GM18520 (cell line): Measurements from ENCODE around the gene CNOT1.
"Not testable (repeated sequence)": the region's sequence is repeated elsewhere in the genome, so short reads cannot be mapped to it uniquely, and the experiment has no call there.

ENCODE experiments used
- ATAC-seq: cut with Tn5 transposase; IDR thresholded peaks from one replicate; pipeline ENCODE4 v1.9.1; 2021; ENCODE audit not compliant: unreplicated experiment

CNOT1 gene

DNA sequence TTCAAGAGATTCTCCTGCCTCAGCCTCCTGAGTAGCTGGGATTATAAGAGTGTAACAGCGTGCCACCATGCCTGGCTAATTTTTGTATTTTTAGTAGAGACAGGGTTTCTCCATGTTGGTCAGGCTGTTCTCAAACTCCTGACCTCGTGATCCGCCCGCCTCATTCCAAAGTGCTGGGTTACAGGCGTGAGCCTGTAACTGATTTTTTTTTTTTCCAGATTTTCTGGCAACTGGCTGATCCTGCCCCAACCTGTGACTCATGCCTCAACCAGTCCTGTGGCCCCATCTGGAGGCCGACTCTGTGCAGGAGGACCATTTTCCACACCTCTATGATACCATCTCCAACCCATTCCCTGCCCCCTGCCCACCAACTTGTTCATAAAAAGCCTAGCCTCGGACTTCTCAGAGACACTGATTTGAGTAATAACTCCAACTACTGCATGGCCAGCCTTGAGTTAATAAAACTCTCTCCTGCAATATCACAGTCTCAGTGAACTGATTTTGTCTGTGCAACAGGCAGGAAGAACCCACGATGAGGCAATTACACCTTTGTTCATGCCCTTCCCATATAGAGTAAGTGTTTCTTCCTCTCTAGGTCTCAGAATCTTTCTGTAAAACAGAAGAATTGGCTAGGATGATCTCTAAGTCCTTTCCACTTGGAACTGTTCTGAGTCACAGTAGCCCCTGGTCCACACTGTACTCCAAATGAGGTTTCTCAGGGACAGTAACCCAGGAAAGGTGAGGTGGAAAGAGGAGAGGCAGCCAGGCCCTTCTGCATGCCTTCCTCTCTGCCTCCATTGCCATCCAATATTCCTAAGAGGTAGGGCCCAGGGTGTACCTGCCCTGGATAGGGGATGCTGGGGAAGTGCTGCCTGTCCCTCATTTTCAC lies 8.8 kb upstream of the CNOT1 start:
- ATAC-seq = no peak

- not testable (repeated sequence) for ATAC-seq
Observed at GRCh38 chr16:58637021-58637420, 7.4 kb upstream of the CNOT1 start.

GRCh38 chr16:58636466-58636865 lies 6.8 kb upstream of the CNOT1 start:
- ATAC-seq = no peak

DNA sequence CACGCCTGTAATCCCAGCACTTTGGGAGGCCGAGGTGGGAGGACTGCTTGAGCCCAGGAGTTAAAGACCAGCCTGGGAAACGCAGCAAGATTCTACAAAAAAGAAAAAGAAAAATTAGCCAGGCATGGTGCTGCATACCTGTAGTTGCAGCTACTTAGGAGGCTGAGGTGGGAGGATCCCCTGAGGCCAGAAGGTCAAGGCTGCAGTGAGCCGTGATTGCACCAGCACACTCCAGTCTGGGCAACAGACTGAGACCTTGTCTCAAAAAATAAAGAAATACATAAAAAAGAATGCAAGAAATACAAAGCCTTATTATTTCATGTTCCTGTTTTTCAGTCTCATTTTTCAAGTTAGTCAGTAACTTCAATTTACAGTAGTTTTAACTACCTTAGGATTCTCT lies 5.9 kb upstream of the CNOT1 start:
- ATAC-seq = no peak

GRCh38 chr16:58634265-58634802 lies 4.7 kb upstream of the CNOT1 start:
- ATAC-seq = no peak

DNA sequence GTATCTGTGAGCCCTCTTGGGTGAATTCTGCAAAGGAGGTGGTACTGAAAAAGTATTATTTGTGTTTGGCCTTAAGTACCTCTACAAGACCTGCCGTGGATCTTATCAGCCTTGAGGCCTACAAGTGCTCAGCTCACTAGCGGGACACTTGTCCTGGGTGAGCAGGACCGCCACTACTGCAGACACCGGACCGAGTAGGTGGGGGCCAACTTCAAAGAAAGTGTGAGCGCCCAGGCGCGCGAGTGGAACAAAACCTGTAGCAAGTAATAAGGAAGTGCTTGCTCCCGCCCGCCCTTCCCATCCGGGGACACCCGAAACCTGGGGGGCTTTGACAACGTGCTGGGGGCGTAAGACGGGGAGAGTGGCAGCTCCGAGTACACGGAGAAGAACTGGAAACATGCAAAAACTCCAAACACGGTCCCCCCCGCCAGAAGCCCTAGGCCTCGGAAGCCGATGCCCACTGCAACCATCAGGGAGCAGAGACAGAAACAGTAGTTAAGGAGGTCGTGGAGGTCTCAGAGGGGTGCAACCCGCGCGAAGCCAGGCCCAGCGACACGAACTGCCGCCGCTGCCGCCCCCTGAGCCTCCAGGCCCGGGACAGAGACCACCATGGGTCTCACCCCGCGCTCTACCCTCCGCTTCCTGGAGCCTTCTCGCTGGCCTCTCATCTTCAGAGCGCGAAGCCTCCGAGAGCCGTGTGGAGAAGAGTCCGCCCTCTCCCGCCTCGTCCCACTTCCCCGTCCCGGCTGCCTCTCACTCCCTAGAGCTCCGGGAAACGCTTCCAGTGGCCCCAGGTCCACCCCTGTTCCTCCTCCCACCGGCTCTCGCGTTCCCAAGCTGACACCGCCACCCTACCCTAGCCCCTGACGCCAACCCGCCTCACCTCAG lies 537 bp downstream of the CNOT1 start:
- no peak for ATAC-seq

DNA sequence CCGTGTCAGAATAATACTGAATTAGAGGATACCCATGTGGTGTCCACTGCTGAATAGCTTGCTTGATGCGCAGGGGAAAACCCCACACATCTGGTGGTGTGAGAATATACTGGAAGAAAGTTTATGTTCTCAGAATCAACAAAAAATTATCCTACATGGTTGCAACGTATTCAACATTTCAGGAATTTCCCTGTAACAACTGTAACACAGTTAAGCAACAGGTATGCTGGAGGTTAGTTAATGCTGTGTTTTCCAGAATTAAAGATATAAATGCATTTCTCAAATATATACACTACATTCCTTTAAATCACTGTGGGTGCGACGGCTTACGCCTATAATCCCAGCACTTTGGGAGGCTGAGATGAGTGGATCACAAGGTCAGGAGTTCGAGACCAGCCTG lies 5.4 kb downstream of the CNOT1 start:
- ATAC-seq = no peak

DNA sequence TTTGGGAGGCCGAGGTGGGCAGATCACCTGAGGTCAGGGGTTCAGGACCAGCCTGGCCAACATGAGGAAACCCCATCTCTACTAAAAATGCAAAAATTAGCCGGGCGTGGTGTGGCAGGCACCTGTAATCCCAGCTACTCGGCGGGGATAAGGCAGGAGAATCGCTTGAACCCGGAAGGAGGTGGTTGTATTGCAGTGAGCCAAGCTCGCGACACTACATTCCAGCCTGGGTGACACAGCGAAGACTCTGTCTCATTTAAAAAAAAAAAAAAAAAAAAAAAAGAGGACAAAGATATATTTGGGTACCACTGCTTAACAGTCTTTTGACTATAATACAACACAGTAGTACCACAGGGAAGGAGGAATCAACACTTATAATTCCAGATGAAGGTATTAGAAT lies 9.2 kb downstream of the CNOT1 start:
- no peak for ATAC-seq

DNA sequence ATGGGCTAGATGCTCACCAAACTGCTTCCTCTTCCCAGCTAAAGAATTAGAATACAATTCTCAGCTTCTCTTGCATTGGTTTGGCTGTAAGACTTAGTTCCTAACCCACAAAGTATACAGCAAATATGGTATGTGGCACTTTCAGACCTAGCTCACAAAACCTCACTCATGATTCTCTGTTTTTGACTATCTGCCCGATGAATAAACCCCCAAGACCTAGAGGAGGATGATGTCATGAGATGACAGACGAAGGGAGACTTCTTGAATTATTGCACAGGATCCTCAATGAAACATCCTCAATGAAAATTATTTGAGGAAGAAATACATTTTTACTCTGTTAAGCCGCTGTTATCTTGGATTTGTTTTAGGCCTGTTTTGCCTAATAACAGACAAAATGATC lies 14.3 kb downstream of the CNOT1 start:
- ATAC-seq = no peak

DNA sequence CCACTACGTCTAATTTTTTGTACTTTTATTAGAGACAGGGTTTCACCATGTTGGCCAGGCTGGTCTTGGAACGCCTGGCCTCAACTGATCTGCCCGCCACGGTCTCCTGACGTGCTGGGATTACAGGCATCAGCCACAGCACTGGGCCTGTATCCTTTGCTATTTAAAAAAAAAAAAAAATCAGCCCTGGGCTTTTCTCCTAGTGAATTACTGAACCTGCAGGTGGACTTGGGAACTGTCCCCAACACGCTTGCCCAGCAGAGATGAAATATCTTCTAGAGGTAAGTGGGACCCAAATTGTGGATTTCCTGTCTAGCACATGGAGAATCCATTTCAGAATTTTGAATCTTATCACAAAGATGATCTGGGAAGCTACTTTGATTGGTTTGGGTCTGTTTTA lies 14.8 kb downstream of the CNOT1 start:
- no peak for ATAC-seq

GRCh38 chr16:58614212-58614611 lies 15.4 kb downstream of the CNOT1 start:
- ATAC-seq = no peak

- not testable (repeated sequence) for ATAC-seq
Observed at GRCh38 chr16:58612965-58613364, 16.7 kb downstream of the CNOT1 start.

DNA sequence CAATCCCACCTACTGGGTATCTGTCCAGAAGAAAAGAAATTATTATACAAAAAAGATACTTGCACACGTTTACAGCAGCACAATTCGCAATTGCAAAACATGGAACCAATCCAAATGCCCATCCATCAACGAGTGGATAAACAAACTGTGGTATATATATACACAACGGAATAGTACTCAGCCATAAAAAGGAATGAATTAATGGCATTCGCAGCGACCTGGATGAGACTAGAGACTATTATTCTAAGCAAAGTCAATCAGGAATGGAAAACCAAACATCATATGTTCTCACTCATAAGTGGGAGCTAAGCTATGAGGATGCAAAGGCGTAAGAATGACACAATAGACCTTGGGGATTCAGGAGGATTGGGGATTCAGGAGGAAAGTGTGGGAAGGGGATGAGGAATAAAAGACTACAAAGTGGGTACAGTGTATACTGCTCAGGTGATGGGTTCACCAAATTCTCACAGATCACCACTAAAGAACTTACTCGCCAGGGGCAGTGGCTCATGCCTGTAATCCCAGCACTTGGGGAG lies 21.0 kb downstream of the CNOT1 start:
- no peak for ATAC-seq

GRCh38 chr16:58605562-58605961 lies 24.1 kb downstream of the CNOT1 start:
- no peak for ATAC-seq

DNA sequence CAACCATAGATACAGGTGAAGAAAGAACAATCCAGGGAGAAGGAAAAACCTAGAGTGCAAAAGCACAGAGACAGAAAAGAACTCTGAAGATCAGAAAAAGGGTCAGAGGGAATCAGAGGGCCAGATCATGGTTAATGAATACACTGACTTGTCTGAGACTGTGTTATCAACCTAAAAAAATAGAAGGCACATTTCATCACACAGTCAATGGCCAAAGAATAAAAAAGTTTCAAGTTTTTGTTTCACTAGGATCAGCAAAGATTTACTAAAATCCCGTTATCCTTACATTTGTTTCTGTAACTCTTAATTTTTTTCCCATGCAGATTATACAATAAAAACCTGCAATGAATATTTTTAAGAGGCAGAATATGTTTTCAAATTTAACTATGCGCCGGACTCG lies 38.5 kb downstream of the CNOT1 start:
- ATAC-seq = no peak

DNA sequence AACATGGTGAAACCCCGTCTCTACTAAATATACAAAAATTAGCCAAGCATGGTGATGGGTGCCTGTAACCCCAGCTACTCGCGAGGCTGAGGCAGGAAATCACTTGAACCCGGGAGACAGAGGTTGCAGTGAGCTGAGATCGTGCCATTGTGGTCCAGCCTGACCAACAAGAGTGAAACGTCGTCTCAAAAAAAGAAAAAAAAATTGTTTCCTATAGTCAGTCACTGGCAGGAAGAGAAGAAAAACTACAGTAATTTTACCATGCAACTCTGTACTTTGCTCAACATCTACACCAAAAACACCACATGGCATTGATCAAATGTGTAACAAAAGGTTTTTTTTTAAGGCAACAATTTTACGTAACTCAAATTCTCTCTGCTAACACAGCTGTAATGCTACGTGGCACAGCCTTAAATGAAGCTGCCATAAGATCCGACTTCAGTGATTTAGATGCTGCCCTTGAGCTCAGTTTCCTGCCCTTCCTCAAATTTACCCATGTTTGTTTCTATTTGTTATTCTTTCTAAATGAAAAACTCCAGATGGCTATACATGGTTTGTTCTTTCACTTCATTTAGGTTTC lies 40.2 kb downstream of the CNOT1 start:
- ATAC-seq = no peak

GRCh38 chr16:58588406-58588805 lies 41.2 kb downstream of the CNOT1 start:
- ATAC-seq = no peak

DNA sequence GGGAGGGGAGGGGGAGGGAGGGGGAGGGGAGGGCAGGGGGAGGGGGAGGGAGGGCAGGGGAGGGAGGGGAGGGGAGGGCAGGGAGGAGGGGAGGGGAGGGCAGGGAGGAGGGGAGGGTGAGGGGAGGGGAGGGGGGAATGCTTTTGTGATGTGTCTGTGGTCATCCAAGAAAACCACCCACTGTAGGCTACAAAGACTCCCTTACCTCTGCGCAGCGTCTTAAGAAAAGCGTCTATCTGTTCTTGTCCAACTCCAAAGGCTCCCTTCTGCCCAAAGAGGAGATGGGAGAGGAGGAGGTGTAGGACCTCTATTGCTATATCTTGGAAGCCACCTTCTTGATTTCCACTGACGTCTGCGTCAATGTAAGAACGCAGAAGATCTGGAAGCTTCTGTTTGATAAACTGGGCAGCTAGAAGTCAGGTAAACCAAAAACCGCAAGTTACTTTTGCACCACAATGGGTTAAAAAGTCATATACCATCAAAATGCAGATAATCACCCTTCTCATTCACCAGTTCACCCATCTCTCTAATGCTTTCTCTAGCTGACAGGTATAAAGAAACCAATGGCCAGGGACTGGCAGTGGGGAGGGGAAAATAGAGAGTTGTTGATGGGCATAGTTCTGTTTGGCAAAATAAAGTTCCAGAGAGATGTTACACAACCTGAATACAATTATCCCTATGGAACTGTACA lies 43.1 kb downstream of the CNOT1 start:
- no peak for ATAC-seq

DNA sequence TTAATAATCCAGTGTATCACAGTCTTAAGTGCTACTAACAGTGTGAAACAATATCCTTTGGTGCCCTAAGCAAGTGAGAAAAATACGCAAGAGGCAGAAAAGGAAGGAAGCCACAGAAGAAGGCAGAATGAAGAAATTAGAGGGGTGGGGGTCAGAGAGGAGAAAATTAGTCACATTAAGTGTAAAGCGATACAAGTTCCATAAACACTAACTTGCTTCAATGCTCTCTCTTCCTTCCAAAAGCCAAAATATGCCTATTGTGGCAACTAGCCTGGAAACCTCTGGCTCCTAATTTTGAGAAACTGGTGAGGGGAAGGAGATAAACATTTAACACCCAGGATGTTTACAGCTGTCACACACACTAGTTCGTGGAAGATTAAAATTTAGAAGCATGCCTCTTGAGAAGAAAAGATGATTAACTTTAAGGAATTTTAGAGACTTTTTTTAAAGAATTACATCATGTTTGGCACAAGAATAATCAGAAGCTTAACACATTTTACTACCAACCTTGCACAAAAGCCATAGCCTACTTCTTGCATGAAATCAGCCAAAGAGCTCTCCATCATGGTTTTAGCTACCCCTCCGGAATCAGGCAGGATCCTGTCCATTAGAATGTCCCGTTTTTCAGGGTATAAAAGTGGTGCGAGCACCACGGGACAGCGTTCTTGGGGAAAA lies 44.7 kb downstream of the CNOT1 start:
- ATAC-seq = no peak
